Measurements from ENCODE around the gene MAML3.

- no peak for TF ChIP-seq GATA2 (IDR thresholded peaks at IDR 0.05; ENCODE audit: low read depth, low read length)
- no peak for TF ChIP-seq GATA3 (IDR thresholded peaks at IDR 0.05; ENCODE audit: low read depth, low read length)
Observed at GRCh38 chr4:140084385-140084784, 69.6 kb downstream of the MAML3 start.
